HG02943 (cell line): ENCODE measurements around the gene SHH.

Experiments used
- ATAC-seq: cut with Tn5 transposase; IDR thresholded peaks from one replicate; pipeline ENCODE4 v1.9.1; 2021; ENCODE audit warnings: mild to moderate bottlenecking, low read depth, moderate library complexity; ENCODE audit not compliant: unreplicated experiment

SHH gene

DNA sequence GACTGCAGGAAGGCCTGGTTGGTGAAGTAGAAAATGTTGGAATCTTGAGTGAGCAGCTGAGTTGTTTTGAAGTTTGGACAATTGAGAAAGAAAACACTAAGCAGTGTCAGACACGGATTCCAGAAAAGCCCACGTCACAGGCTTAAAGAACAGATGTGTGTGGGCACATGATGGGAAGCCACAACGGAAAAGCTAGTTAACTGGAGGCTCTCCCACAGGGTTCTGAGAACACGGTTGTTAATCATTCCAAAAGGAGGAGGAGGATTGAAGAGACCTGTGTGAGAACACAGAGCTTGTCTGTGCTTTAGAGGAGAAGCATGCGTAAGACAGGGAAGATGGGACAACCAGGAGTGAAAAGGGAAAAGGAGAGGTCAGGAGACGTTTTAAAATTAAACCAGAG lies 42.6 kb downstream of the SHH start:
- ATAC-seq: no peak

- ATAC-seq: no peak
Observed at GRCh38 chr7:155766966-155767916, 45.0 kb downstream of the SHH start.

DNA sequence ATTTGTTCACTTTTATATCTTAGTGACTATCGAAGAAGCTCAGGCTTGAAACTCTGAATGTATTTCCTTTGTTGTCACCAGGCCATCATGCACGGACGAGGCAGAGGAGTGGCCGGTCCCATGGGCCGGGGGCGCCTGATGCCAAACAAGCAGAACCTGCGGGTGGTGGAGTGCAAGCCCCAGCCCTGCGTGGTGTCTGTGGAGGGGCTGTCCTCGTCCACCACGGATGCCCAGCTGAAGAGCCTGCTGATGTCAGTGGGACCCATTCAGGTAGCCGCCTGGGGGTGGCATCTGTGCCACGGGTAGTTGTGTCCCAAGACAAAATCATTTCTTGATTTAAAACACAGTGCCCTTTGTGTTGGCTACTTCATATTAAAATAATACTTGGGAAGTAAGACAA lies 45.9 kb downstream of the SHH start:
- ATAC-seq: no peak

DNA sequence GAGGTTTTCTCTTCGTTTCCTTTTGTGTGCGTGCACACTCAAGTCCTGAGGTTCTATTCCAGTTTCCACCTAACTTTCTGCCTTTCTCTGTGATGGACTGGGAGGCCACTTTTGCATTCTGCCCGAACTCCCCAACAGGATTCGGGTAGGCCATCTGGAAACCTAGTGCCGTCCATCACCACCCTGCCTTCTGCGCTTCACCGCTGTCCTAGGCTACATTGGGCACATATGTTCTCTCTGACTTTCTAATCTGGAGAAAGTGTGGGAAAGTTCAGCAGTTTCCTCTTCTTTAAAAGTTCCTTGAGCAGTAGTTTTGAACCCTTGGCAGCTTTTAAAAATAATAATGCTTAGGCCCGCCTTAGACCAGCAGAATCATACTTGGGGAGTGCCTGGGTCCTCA lies 46.8 kb downstream of the SHH start:
- no peak for ATAC-seq

GRCh38 chr7:155764438-155764793 lies 47.8 kb downstream of the SHH start:
- peak; percentile 57 for ATAC-seq

GRCh38 chr7:155763691-155764437 lies 48.4 kb downstream of the SHH start:
- ATAC-seq: peak; percentile 71

- no peak for ATAC-seq
Observed at GRCh38 chr7:155763122-155763521, 49.1 kb downstream of the SHH start.

DNA sequence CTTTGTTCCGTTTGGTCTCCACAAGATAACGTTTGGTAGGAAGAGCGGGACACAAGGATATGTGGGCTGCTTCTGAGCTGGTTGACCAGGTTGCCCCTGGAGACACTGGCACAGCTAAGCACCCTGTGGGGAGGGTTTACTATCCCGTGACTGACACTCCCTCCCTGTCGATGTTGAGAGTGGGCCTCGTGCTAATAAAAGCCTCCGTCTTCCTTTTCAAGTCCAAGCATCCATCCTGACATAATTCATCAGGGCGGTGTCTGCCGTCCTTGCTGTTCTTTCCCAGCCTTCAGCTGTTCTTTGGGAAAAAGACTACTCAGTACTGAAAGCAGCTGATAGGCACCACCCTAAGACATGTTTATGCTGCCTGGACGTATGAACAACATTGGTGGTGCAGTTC lies 49.6 kb downstream of the SHH start:
- no peak for ATAC-seq

DNA sequence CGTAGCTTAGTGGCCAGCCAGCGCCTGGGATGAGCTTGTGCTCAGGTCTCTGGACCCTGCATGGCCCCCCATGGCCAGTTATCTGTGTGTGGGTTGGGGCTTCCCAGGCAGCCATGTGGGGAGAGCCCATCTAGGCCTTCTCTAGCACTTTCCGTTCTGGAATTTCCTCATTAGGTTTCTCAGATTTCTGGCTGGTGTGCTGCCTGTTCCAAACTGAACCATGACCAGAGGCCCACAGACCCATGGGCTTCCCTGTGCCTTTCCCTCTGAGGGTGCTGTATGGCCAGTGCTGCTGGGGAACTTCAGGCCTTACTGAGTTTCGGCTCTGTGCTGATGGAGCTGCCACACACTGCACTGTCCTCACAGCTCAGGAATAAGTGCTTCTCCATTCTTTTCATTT lies 50.2 kb downstream of the SHH start:
- ATAC-seq: no peak

GRCh38 chr7:155761162-155761561 lies 51.1 kb downstream of the SHH start:
- no peak for ATAC-seq

- no peak for ATAC-seq
Observed at GRCh38 chr7:155759740-155760430, 52.4 kb downstream of the SHH start.

GRCh38 chr7:155758348-155758747 lies 53.9 kb downstream of the SHH start:
- no peak for ATAC-seq

- no peak for ATAC-seq
Observed at GRCh38 chr7:155756322-155756721, 55.9 kb downstream of the SHH start.

GRCh38 chr7:155755026-155755425 lies 57.2 kb downstream of the SHH start:
- ATAC-seq: no peak

- ATAC-seq: no peak
Observed at GRCh38 chr7:155754165-155754564, 58.1 kb downstream of the SHH start.

GRCh38 chr7:155753446-155753965 lies 58.8 kb downstream of the SHH start:
- peak; percentile 21 for ATAC-seq

GRCh38 chr7:155752756-155753445 lies 59.4 kb downstream of the SHH start:
- ATAC-seq: peak; percentile 54

DNA sequence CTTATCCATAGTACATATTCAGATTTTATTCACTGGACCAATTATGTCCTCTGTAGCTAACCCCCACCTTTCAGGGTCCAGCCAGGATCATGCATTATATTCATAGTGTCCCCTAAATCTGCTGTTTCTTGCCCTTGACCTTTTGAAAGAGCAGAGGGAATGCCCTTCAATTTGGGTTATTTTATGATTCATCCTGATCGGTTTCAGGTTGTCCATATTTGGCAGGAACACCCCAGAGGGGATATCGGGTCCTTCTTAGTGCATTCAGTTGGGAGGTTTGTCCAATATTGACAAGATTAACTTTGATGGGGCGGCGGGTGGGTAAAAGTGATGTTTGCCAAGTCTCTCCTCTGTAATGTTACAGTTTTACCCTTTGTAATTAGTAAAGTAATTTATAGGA lies 60.9 kb downstream of the SHH start:
- ATAC-seq: no peak

DNA sequence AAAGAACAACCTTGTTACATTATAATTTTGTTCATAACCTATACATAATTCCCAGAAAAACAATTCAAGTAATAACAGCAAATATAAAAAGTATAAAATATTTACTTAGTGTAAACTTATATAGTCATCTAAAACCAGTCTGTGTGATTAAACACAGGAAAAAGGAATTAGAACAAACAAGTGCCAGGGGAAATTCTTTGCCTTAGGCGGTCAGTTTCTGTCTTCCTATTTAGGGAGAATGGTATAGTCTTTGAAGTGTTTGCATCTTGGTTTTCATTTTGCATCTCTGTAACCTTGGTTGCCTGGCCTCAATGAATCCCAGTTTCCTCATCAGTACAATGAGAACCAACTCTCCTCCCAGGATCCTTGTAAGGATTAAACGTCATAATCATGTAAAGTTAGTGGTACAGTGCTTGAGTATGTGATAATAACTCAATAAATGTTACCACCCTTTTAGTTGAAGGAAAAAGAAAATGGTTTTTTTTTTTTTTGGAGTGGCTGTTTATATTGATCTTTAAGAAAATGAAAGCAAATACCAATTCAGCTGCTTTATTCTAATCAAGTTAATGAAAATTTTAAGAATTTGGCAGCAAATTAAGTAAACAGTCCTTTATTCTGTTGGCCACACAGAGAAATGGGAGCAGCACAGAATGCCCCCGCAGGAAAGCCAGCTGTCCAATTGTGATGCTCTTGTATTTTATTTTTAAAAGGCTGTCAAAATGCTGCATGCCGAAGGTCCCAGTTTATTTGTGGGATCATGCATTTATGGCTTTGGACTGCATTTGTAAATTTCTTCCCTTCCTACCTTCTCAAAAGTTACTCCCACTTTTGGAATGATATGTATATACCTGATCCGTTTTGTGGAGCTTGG lies 61.8 kb downstream of the SHH start:
- ATAC-seq: no peak
